ENCODE measurements around the gene ZC3H12D. TPM values are rescaled to one million over a fixed set of nuclear protein-coding genes. Genes with fewer than 3 reads are reported as not detected.
A peak's percentile ranks its signal among the peaks of the same experiment; 100 is the strongest.

ZC3H12D gene
- polyA plus RNA-seq (2013, experiment 1 of 2) = 0.04 TPM
- 0.04 TPM for polyA plus RNA-seq (2013, experiment 2 of 2)

GRCh38 chr6:149484733-149485700 is at the start of gene ZC3H12D:
ZC3H12D (minus strand) TSS chr6:149485014; CDS start chr6:149474543, 10,471 bp downstream.
- no peak within 1 kb of the TSS for H2AK5ac ChIP-seq (ENCODE audit: low read length, severe bottlenecking)
- DNase-seq = peak; percentile 53
- H3K14ac ChIP-seq (ENCODE audit: low read length in 2 of 2) = peak within 1 kb of the TSS in 1 of 2 experiments; percentile 53
- no peaks in the 10 kb centered on the region for H3K9me3 ChIP-seq (ENCODE audit: control insufficient read depth, low read length)
- peak within 1 kb of the TSS in 1 of 2 experiments; percentile 19 for H3K4me3 ChIP-seq (ENCODE audit: insufficient read depth in 1 of 2, low read depth in 1 of 2, low read length in 2 of 2)
- peaks cover 15% of the 10 kb centered on the region for H3K4me1 ChIP-seq (ENCODE audit: control insufficient read depth, insufficient read depth, low read depth, low read length)
- no peak within 1 kb of the TSS for H2BK120ac ChIP-seq (ENCODE audit: low read depth, low read length)
- peak within 1 kb of the TSS in 1 of 2 experiments; percentile 42 for H3K23ac ChIP-seq (ENCODE audit: low read length in 2 of 2)
- H3K79me1 ChIP-seq (replicated peaks; ENCODE audit: low read length, poor library complexity, severe bottlenecking) = no peaks in the 10 kb centered on the region
- peak within 1 kb of the TSS; percentile 45 for H4K91ac ChIP-seq (ENCODE audit: low read length)
- 54% methylated on average over 22 of the region's 22 CpGs for WGBS
- peak within 1 kb of the TSS; percentile 59 for H4K8ac ChIP-seq (ENCODE audit: low read length)
- no peak within 1 kb of the TSS for H2BK15ac ChIP-seq (ENCODE audit: low read depth, poor library complexity, severe bottlenecking)
- H3K27me3 ChIP-seq (ENCODE audit: control insufficient read depth in 1 of 2, insufficient read depth in 1 of 2, low read length in 2 of 2) = peaks cover 0 to 12% of the 10 kb centered on the region in 2 experiments
- H2AFZ ChIP-seq (ENCODE audit: low read depth, low read length) = no peak within 1 kb of the TSS
- no peak within 1 kb of the TSS for H3K27ac ChIP-seq (ENCODE audit: low read length, poor library complexity, severe bottlenecking)
- H3K4ac ChIP-seq (ENCODE audit: low read depth in 1 of 2, low read length in 2 of 2) = no peak within 1 kb of the TSS
- no peak within 1 kb of the TSS for H2BK5ac ChIP-seq (ENCODE audit: low read depth, low read length, poor library complexity, severe bottlenecking)
- H3K18ac ChIP-seq (ENCODE audit: low read depth in 1 of 2, low read length in 2 of 2) = peak within 1 kb of the TSS in 1 of 2 experiments; percentile 73
- peak within 1 kb of the TSS; percentile 46 to 61 for H2BK12ac ChIP-seq (ENCODE audit: low read length in 2 of 2)
- H3K36me3 ChIP-seq (ENCODE audit: control insufficient read depth in 1 of 2, insufficient read depth in 2 of 2, low read depth in 1 of 2, low read length in 2 of 2) = no peaks in the 10 kb centered on the region
- peak within 1 kb of the TSS; percentile 10 for H3K9ac ChIP-seq (ENCODE audit: low read length)
- no peak within 1 kb of the TSS for H3K4me2 ChIP-seq (ENCODE audit: low read length, poor library complexity, severe bottlenecking)

GRCh38 chr6:149529650-149530049 is 44.8 kb upstream of the ZC3H12D start:
- Histone ChIP-seq H3K23ac (ENCODE audit: low read length in 2 of 2) (no peak overlapping the region), H2BK5ac (ENCODE audit: low read depth, low read length, poor library complexity, severe bottlenecking) (no peak overlapping the region), H4K8ac (ENCODE audit: low read length) (no peak overlapping the region), H3K9me3 (ENCODE audit: control insufficient read depth, low read length) (no peaks in the 10 kb centered on the region), H3K27ac (ENCODE audit: low read length, poor library complexity, severe bottlenecking) (no peak overlapping the region), H3K4me2 (ENCODE audit: low read length, poor library complexity, severe bottlenecking) (no peak overlapping the region), H2BK12ac (ENCODE audit: low read length in 2 of 2) (no peak overlapping the region), H3K4me1 (ENCODE audit: control insufficient read depth, insufficient read depth, low read depth, low read length) (no peaks in the 10 kb centered on the region), H4K91ac (ENCODE audit: low read length) (no peak overlapping the region), H3K36me3 (ENCODE audit: control insufficient read depth in 1 of 2, insufficient read depth in 2 of 2, low read depth in 1 of 2, low read length in 2 of 2) (peaks cover 27 to 97% of the 10 kb centered on the region in 2 experiments), H3K27me3 (ENCODE audit: control insufficient read depth in 1 of 2, insufficient read depth in 1 of 2, low read length in 2 of 2) (no peaks in the 10 kb centered on the region), H3K14ac (ENCODE audit: low read length in 2 of 2) (no peak overlapping the region), H2AK5ac (ENCODE audit: low read length, severe bottlenecking) (no peak overlapping the region), H3K18ac (ENCODE audit: low read depth in 1 of 2, low read length in 2 of 2) (no peak overlapping the region), H3K9ac (ENCODE audit: low read length) (no peak overlapping the region), H3K4me3 (ENCODE audit: insufficient read depth in 1 of 2, low read depth in 1 of 2, low read length in 2 of 2) (no peak overlapping the region), H3K4ac (ENCODE audit: low read depth in 1 of 2, low read length in 2 of 2) (no peak overlapping the region), H2AFZ (ENCODE audit: low read depth, low read length) (no peak overlapping the region), H2BK120ac (ENCODE audit: low read depth, low read length) (no peak overlapping the region), H3K79me1 (replicated peaks; ENCODE audit: low read length, poor library complexity, severe bottlenecking) (peaks cover 21% of the 10 kb centered on the region), H2BK15ac (ENCODE audit: low read depth, poor library complexity, severe bottlenecking) (no peak overlapping the region)
- WGBS = 99% methylated on average over 4 of the region's 5 CpGs
- no peak for DNase-seq

- H3K14ac ChIP-seq (ENCODE audit: low read length in 2 of 2) = no peak overlapping the region
- H4K91ac ChIP-seq (ENCODE audit: low read length) = no peak overlapping the region
- H2BK120ac ChIP-seq (ENCODE audit: low read depth, low read length) = no peak overlapping the region
- H2BK5ac ChIP-seq (ENCODE audit: low read depth, low read length, poor library complexity, severe bottlenecking) = no peak overlapping the region
- H2BK12ac ChIP-seq (ENCODE audit: low read length in 2 of 2) = no peak overlapping the region
- no peak overlapping the region for H2AK5ac ChIP-seq (ENCODE audit: low read length, severe bottlenecking)
- H3K9ac ChIP-seq (ENCODE audit: low read length) = no peak overlapping the region
- no peak overlapping the region for H4K8ac ChIP-seq (ENCODE audit: low read length)
- H3K4ac ChIP-seq (ENCODE audit: low read depth in 1 of 2, low read length in 2 of 2) = no peak overlapping the region
- WGBS = no CpG with 5 or more reads among the region's 1 CpG
- peaks cover 14% of the 10 kb centered on the region for H3K79me1 ChIP-seq (replicated peaks; ENCODE audit: low read length, poor library complexity, severe bottlenecking)
- H2AFZ ChIP-seq (ENCODE audit: low read depth, low read length) = no peak overlapping the region
- H2BK15ac ChIP-seq (ENCODE audit: low read depth, poor library complexity, severe bottlenecking) = no peak overlapping the region
- H3K27ac ChIP-seq (ENCODE audit: low read length, poor library complexity, severe bottlenecking) = no peak overlapping the region
- H3K18ac ChIP-seq (ENCODE audit: low read depth in 1 of 2, low read length in 2 of 2) = no peak overlapping the region
- H3K4me2 ChIP-seq (ENCODE audit: low read length, poor library complexity, severe bottlenecking) = no peak overlapping the region
- no peaks in the 10 kb centered on the region for H3K9me3 ChIP-seq (ENCODE audit: control insufficient read depth, low read length)
- no peaks in the 10 kb centered on the region for H3K4me1 ChIP-seq (ENCODE audit: control insufficient read depth, insufficient read depth, low read depth, low read length)
- no peak overlapping the region for H3K4me3 ChIP-seq (ENCODE audit: insufficient read depth in 1 of 2, low read depth in 1 of 2, low read length in 2 of 2)
- no peak overlapping the region for H3K23ac ChIP-seq (ENCODE audit: low read length in 2 of 2)
- no peaks in the 10 kb centered on the region for H3K27me3 ChIP-seq (ENCODE audit: control insufficient read depth in 1 of 2, insufficient read depth in 1 of 2, low read length in 2 of 2)
- peaks cover 17 to 76% of the 10 kb centered on the region in 2 experiments for H3K36me3 ChIP-seq (ENCODE audit: control insufficient read depth in 1 of 2, insufficient read depth in 2 of 2, low read depth in 1 of 2, low read length in 2 of 2)
- no peak for DNase-seq
These were observed 30.7 kb upstream of the ZC3H12D start for GRCh38 chr6:149515494-149515893.

GRCh38 chr6:149513915-149514314 is 29.1 kb upstream of the ZC3H12D start:
- H3K4me3 ChIP-seq (ENCODE audit: insufficient read depth in 1 of 2, low read depth in 1 of 2, low read length in 2 of 2) = no peak overlapping the region
- H3K27me3 ChIP-seq (ENCODE audit: control insufficient read depth in 1 of 2, insufficient read depth in 1 of 2, low read length in 2 of 2) = no peaks in the 10 kb centered on the region
- no peak overlapping the region for H3K9ac ChIP-seq (ENCODE audit: low read length)
- no peak overlapping the region for H3K4ac ChIP-seq (ENCODE audit: low read depth in 1 of 2, low read length in 2 of 2)
- no peak overlapping the region for H3K27ac ChIP-seq (ENCODE audit: low read length, poor library complexity, severe bottlenecking)
- no peak overlapping the region for H2AFZ ChIP-seq (ENCODE audit: low read depth, low read length)
- H2BK120ac ChIP-seq (ENCODE audit: low read depth, low read length) = no peak overlapping the region
- H3K36me3 ChIP-seq (ENCODE audit: control insufficient read depth in 1 of 2, insufficient read depth in 2 of 2, low read depth in 1 of 2, low read length in 2 of 2) = peaks cover 17 to 73% of the 10 kb centered on the region in 2 experiments
- H3K9me3 ChIP-seq (ENCODE audit: control insufficient read depth, low read length) = no peaks in the 10 kb centered on the region
- no peak overlapping the region for H4K8ac ChIP-seq (ENCODE audit: low read length)
- WGBS = 82% methylated on average over 5 of the region's 5 CpGs
- no peak overlapping the region for H3K14ac ChIP-seq (ENCODE audit: low read length in 2 of 2)
- H3K79me1 ChIP-seq (replicated peaks; ENCODE audit: low read length, poor library complexity, severe bottlenecking) = peaks cover 17% of the 10 kb centered on the region
- H3K23ac ChIP-seq (ENCODE audit: low read length in 2 of 2) = no peak overlapping the region
- H3K4me2 ChIP-seq (ENCODE audit: low read length, poor library complexity, severe bottlenecking) = no peak overlapping the region
- H3K18ac ChIP-seq (ENCODE audit: low read depth in 1 of 2, low read length in 2 of 2) = peak overlapping the region in 1 of 2 experiments; percentile 7
- no peak overlapping the region for H4K91ac ChIP-seq (ENCODE audit: low read length)
- DNase-seq = no peak
- no peaks in the 10 kb centered on the region for H3K4me1 ChIP-seq (ENCODE audit: control insufficient read depth, insufficient read depth, low read depth, low read length)
- H2BK15ac ChIP-seq (ENCODE audit: low read depth, poor library complexity, severe bottlenecking) = no peak overlapping the region
- H2BK12ac ChIP-seq (ENCODE audit: low read length in 2 of 2) = no peak overlapping the region
- no peak overlapping the region for H2BK5ac ChIP-seq (ENCODE audit: low read depth, low read length, poor library complexity, severe bottlenecking)
- no peak overlapping the region for H2AK5ac ChIP-seq (ENCODE audit: low read length, severe bottlenecking)

All from mesenchymal stem cell (in vitro differentiated cells and primary cell).